SK-N-SH (cell line): ENCODE data around the gene FADD. TPM values are rescaled to one million over a fixed set of nuclear protein-coding genes. Genes with fewer than 3 reads are reported as not detected.

Experiments
- CTCF ChIA-PET: fragments of 300-600, 350-600 bp; formaldehyde crosslinking; extraction: SDS; loops from one replicate; lab custom pipeline; 2021; lab: Yijun Ruan, JAX
- POLR2A ChIA-PET: fragments of 350-600 bp; sonication (Branson Sonifier 250); formaldehyde crosslinking; extraction: SDS; loops from one replicate; lab custom pipeline; 2020; ENCODE audit warnings: antibody characterized with exemption, inconsistent platforms; lab: Yijun Ruan, JAX
- DNase-seq: peaks from one replicate; pipeline ENCODE4 v3.0.0; 2012
- H2AFZ ChIP-seq: fragments of 200-600 bp; sonication (generic); 2 replicates; pipeline ENCODE4 v1.8.1; 2016; ENCODE audit warnings: antibody characterized with exemption, mild to moderate bottlenecking, low read depth
- H3F3A ChIP-seq: fragments of 200-600 bp; sonication (generic); replicated peaks from 2 replicates; pipeline ENCODE3; 2016; ENCODE audit warnings: antibody characterized with exemption, mild to moderate bottlenecking; ENCODE audit not compliant: insufficient read depth
- H3K27ac ChIP-seq, 2 experiments: fragments of 200-500 bp in 1 of 2; fragments of 200-600 bp in 1 of 2; sonication (Bioruptor generic) in 1 of 2; sonication (generic), shearing (Covaris generic) in 1 of 2; 2 replicates each; pipeline versions ENCODE4 v1.5.1 to v1.6.1; 2014 to 2016; ENCODE audit warnings: low read depth in 2 of 2, inconsistent platforms in 1 of 2, low read length in 1 of 2, mild to moderate bottlenecking in 1 of 2, mixed read lengths in 1 of 2
- H3K27me3 ChIP-seq: fragments of 200-600 bp; sonication (generic), shearing (Covaris generic); 2 replicates; pipeline ENCODE4 v1.6.1; 2016; ENCODE audit warnings: mixed run types; ENCODE audit not compliant: insufficient read depth
- H3K36me3 ChIP-seq, 2 experiments: fragments of 200-500 bp in 1 of 2; fragments of 200-600 bp in 1 of 2; sonication (Bioruptor generic) in 1 of 2; sonication (generic) in 1 of 2; replicated peaks in 1 of 2; 2 replicates each; pipeline versions ENCODE3 to v1.5.1; 2014 to 2016; ENCODE audit warnings: low read length in 1 of 2, mild to moderate bottlenecking in 1 of 2; ENCODE audit not compliant: insufficient read depth in 2 of 2, control insufficient read depth in 1 of 2
- H3K4me1 ChIP-seq, 2 experiments: fragments of 200-500 bp in 1 of 2; fragments of 200-600 bp in 1 of 2; sonication (Bioruptor generic) in 1 of 2; sonication (generic), shearing (Covaris generic) in 1 of 2; 2 replicates each; pipeline versions ENCODE4 v1.5.1 to v1.6.1; 2014 to 2016; ENCODE audit warnings: low read depth in 1 of 2, low read length in 1 of 2, mixed run types in 1 of 2; ENCODE audit not compliant: insufficient read depth in 2 of 2, control insufficient read depth in 1 of 2
- H3K4me2 ChIP-seq: fragments of 200-600 bp; sonication (generic), shearing (Covaris generic); 2 replicates; pipeline ENCODE4 v1.6.1; 2017; ENCODE audit warnings: mixed run types
- H3K4me3 ChIP-seq, 2 experiments: fragments of 200-500 bp in 1 of 2; fragments of 200-600 bp in 1 of 2; sonication (Bioruptor generic) in 1 of 2; sonication (generic), shearing (Covaris generic) in 1 of 2; 2 replicates each; pipeline versions ENCODE4 v1.5.1 to v1.8.1; 2014 to 2016; ENCODE audit warnings: low read depth in 2 of 2, inconsistent platforms in 1 of 2, low read length in 1 of 2, mild to moderate bottlenecking in 1 of 2, mixed read lengths in 1 of 2, moderate library complexity in 1 of 2
- H3K79me2 ChIP-seq: fragments of 200-600 bp; sonication (generic); 2 replicates; pipeline ENCODE4 v1.8.1; 2017; ENCODE audit warnings: mild to moderate bottlenecking; ENCODE audit not compliant: insufficient read depth
- H3K9ac ChIP-seq: fragments of 200-600 bp; sonication (generic); 2 replicates; pipeline ENCODE4 v1.6.1; 2017; ENCODE audit warnings: mixed run types
- H3K9me2 ChIP-seq: fragments of 200-600 bp; sonication (generic); 2 replicates; pipeline ENCODE4 v1.6.1; 2017; ENCODE audit warnings: mixed run types
- H3K9me3 ChIP-seq: fragments of 200-600 bp; sonication (generic); 2 replicates; pipeline ENCODE4 v1.6.1; 2017; ENCODE audit warnings: mixed run types, mild to moderate bottlenecking, moderate library complexity
- H4K20me1 ChIP-seq: fragments of 200-600 bp; sonication (generic); 2 replicates; pipeline ENCODE4 v1.6.1; 2017; ENCODE audit warnings: mild to moderate bottlenecking, mixed run types; ENCODE audit not compliant: insufficient read depth
- CHD2 ChIP-seq: fragments of 150-350 bp; IDR thresholded peaks from 2 replicates; pipeline ENCODE4 v1.6.1; 2018; ENCODE audit warnings: low read length; ENCODE audit not compliant: partially characterized antibody
- EP300 ChIP-seq, 2 experiments: IDR thresholded peaks; 2 replicates each; pipeline versions ENCODE4 v1.4.0 to v1.6.1; 2012; ENCODE audit warnings: borderline replicate concordance in 1 of 2, low read depth in 1 of 2, low read length in 1 of 2
- EZH2phosphoT487 ChIP-seq: fragments of 200-600 bp; sonication (generic); IDR thresholded peaks from 2 replicates; pipeline ENCODE4 v1.6.1; 2017; ENCODE audit warnings: low read depth, mixed run types, mild to moderate bottlenecking, antibody characterized with exemption, moderate library complexity, borderline replicate concordance
- FOXM1 ChIP-seq: IDR thresholded peaks from 2 replicates; pipeline ENCODE4 v1.4.0; 2012; ENCODE audit warnings: low read depth, mild to moderate bottlenecking
- GABPA ChIP-seq: IDR thresholded peaks from 2 replicates; pipeline ENCODE4 v1.4.0; 2012; ENCODE audit warnings: low read depth, mild to moderate bottlenecking
- JUND ChIP-seq: IDR thresholded peaks from 2 replicates; pipeline ENCODE4 v1.4.0; 2012
- MEF2A ChIP-seq: IDR thresholded peaks from 2 replicates; pipeline ENCODE4 v1.4.0; 2012; ENCODE audit warnings: low read depth, borderline replicate concordance
- NRF1 ChIP-seq: IDR thresholded peaks from 2 replicates; pipeline ENCODE4 v1.6.1; 2012; ENCODE audit warnings: low read depth, mild to moderate bottlenecking, low read length
- RAD21 ChIP-seq: IDR thresholded peaks from 2 replicates; pipeline ENCODE4 v1.6.1; 2012; ENCODE audit warnings: mild to moderate bottlenecking, low read length
- SIN3A ChIP-seq: IDR thresholded peaks from 2 replicates; pipeline ENCODE4 v1.6.1; 2012; ENCODE audit warnings: low read depth, mild to moderate bottlenecking, low read length, moderate library complexity, borderline replicate concordance
- SMC3 ChIP-seq: IDR thresholded peaks from 2 replicates; pipeline ENCODE4 v1.6.1; 2012; ENCODE audit warnings: low read depth, low read length, improper control_type of control experiment
- TAF1 ChIP-seq: IDR thresholded peaks from 2 replicates; pipeline ENCODE4 v1.6.1; 2012; ENCODE audit warnings: low read depth, mild to moderate bottlenecking, low read length, moderate library complexity, borderline replicate concordance
- TCF12 ChIP-seq: IDR thresholded peaks from 2 replicates; pipeline ENCODE4 v1.4.0; 2012
- YY1 ChIP-seq: IDR thresholded peaks from 2 replicates; pipeline ENCODE4 v1.4.0; 2012; ENCODE audit warnings: low read depth, mild to moderate bottlenecking
- WGBS: methylation state at CpG from one replicate; pipeline ENCODE4 v1.1.6; 2017; ENCODE audit warnings: low lambda C conversion rate; 5-methylcytosine and 5-hydroxymethylcytosine counted together
- polyA plus RNA-seq, 3 experiments: library from polyadenylated mRNA; depleted of rRNA; stranded (reverse); fragments of >200 nt; gene quantifications; 2 replicates each; pipeline ENCODE4 v1.2.3, GENCODE V29; 2012
- TF ChIP-seq, protein P1 (sequence below): IDR thresholded peaks from 2 replicates; pipeline ENCODE4 v1.4.0; 2012; ENCODE audit warnings: low read depth, borderline replicate concordance
- TF ChIP-seq, protein P2 (sequence below): IDR thresholded peaks from 2 replicates; pipeline ENCODE4 v1.6.1; 2012; ENCODE audit warnings: mild to moderate bottlenecking, low read depth, low read length, moderate library complexity
- TF ChIP-seq, protein P3 (sequence below): IDR thresholded peaks from 2 replicates; pipeline ENCODE4; 2012
- TF ChIP-seq, protein P4 (sequence below): fragments of 200-600 bp; sonication (generic); IDR thresholded peaks from 2 replicates; pipeline ENCODE4 v1.6.1; 2017; ENCODE audit warnings: antibody characterized with exemption, mild to moderate bottlenecking, moderate library complexity
- TF ChIP-seq, protein P5 (sequence below): IDR thresholded peaks from 2 replicates; pipeline ENCODE4 v1.4.0; 2012; ENCODE audit warnings: low read depth, borderline replicate concordance

FADD gene
- polyA plus RNA-seq, 1 of the 3 experiments (the other 2 are of a cell fraction), result 23.8 TPM

DNA sequence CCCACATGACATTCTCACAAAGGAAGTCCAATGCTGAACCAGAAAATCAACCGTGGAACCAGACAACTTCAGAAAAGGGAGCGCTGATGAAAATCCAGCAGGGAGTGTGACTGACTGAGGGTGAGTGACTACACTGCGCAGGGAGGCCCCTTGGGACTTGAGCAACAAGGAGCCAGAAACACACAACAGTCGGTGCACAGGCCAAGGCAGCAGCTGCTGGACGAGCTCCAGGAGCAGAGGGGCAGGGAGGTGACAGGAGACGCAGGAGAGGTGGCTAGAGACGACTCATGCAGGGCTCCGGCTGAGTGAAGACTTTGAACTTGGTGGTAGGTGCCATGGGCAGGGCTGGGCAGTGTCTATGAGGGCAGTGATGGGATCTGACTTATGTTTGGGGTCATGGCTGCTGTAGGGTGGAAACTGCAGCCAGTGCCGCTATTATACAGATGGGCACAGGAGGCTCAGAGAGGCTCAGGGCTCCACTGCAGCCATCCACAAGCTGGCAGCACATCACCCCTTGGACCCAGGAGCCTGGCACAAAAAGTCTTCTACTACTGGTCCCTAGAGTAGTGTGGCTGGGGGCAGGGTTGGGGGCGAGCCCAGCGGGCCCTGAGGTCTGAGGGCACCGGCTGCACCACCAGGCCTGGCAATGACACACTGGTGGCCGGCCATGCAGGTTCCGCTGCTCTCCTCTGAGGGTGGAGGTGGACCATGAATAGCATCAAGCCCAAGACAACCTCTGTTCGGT is 10.3 kb upstream of the FADD start:
- POLR2A ChIA-PET, result no interaction called here
- CTCF ChIA-PET, result interaction anchor here (1.0 to 2.9 kb wide), 20 partner anchors 7 to 513 kb away, joined by 3 to 70 read pairs (median 4); no protein-coding TSS in a partner anchor
- no peaks in the 10 kb centered on the region for H3F3A ChIP-seq
- H3K9me2 ChIP-seq, result no peaks in the 10 kb centered on the region
- H3K9ac ChIP-seq, result no peak overlapping the region
- DNase-seq, result no peak
- H3K4me3 ChIP-seq, result no peak overlapping the region
- H3K4me1 ChIP-seq, result no peaks in the 10 kb centered on the region
- no peak overlapping the region for H2AFZ ChIP-seq
- H4K20me1 ChIP-seq, result no peaks in the 10 kb centered on the region
- no peaks in the 10 kb centered on the region for H3K79me2 ChIP-seq
- no peak for TF ChIP-seq FOXM1
- no peak for TF ChIP-seq CHD2
- TF ChIP-seq EZH2phosphoT487, result no peak
- TF ChIP-seq YY1, result no peak
- TF ChIP-seq RAD21, result no peak
- no peak for TF ChIP-seq SMC3
- TF ChIP-seq TAF1, result no peak
- TF ChIP-seq NRF1, result no peak
- TF ChIP-seq, protein P1, sequence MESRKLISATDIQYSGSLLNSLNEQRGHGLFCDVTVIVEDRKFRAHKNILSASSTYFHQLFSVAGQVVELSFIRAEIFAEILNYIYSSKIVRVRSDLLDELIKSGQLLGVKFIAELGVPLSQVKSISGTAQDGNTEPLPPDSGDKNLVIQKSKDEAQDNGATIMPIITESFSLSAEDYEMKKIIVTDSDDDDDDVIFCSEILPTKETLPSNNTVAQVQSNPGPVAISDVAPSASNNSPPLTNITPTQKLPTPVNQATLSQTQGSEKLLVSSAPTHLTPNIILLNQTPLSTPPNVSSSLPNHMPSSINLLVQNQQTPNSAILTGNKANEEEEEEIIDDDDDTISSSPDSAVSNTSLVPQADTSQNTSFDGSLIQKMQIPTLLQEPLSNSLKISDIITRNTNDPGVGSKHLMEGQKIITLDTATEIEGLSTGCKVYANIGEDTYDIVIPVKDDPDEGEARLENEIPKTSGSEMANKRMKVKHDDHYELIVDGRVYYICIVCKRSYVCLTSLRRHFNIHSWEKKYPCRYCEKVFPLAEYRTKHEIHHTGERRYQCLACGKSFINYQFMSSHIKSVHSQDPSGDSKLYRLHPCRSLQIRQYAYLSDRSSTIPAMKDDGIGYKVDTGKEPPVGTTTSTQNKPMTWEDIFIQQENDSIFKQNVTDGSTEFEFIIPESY, result no peak
- TF ChIP-seq, protein P2, sequence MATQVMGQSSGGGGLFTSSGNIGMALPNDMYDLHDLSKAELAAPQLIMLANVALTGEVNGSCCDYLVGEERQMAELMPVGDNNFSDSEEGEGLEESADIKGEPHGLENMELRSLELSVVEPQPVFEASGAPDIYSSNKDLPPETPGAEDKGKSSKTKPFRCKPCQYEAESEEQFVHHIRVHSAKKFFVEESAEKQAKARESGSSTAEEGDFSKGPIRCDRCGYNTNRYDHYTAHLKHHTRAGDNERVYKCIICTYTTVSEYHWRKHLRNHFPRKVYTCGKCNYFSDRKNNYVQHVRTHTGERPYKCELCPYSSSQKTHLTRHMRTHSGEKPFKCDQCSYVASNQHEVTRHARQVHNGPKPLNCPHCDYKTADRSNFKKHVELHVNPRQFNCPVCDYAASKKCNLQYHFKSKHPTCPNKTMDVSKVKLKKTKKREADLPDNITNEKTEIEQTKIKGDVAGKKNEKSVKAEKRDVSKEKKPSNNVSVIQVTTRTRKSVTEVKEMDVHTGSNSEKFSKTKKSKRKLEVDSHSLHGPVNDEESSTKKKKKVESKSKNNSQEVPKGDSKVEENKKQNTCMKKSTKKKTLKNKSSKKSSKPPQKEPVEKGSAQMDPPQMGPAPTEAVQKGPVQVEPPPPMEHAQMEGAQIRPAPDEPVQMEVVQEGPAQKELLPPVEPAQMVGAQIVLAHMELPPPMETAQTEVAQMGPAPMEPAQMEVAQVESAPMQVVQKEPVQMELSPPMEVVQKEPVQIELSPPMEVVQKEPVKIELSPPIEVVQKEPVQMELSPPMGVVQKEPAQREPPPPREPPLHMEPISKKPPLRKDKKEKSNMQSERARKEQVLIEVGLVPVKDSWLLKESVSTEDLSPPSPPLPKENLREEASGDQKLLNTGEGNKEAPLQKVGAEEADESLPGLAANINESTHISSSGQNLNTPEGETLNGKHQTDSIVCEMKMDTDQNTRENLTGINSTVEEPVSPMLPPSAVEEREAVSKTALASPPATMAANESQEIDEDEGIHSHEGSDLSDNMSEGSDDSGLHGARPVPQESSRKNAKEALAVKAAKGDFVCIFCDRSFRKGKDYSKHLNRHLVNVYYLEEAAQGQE, result no peak
- TF ChIP-seq GABPA, result no peak
- no peak for TF ChIP-seq EP300 (IDR thresholded peaks at IDR 0.05; ENCODE audit: borderline replicate concordance in 1 of 2, low read depth in 1 of 2, low read length in 1 of 2)
- TF ChIP-seq JUND, result no peak
- TF ChIP-seq MEF2A, result no peak
- TF ChIP-seq SIN3A, result no peak
- TF ChIP-seq, protein P3, sequence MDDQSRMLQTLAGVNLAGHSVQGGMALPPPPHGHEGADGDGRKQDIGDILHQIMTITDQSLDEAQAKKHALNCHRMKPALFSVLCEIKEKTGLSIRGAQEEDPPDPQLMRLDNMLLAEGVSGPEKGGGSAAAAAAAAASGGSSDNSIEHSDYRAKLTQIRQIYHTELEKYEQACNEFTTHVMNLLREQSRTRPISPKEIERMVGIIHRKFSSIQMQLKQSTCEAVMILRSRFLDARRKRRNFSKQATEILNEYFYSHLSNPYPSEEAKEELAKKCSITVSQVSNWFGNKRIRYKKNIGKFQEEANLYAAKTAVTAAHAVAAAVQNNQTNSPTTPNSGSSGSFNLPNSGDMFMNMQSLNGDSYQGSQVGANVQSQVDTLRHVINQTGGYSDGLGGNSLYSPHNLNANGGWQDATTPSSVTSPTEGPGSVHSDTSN, result no peak
- TF ChIP-seq, protein P4, sequence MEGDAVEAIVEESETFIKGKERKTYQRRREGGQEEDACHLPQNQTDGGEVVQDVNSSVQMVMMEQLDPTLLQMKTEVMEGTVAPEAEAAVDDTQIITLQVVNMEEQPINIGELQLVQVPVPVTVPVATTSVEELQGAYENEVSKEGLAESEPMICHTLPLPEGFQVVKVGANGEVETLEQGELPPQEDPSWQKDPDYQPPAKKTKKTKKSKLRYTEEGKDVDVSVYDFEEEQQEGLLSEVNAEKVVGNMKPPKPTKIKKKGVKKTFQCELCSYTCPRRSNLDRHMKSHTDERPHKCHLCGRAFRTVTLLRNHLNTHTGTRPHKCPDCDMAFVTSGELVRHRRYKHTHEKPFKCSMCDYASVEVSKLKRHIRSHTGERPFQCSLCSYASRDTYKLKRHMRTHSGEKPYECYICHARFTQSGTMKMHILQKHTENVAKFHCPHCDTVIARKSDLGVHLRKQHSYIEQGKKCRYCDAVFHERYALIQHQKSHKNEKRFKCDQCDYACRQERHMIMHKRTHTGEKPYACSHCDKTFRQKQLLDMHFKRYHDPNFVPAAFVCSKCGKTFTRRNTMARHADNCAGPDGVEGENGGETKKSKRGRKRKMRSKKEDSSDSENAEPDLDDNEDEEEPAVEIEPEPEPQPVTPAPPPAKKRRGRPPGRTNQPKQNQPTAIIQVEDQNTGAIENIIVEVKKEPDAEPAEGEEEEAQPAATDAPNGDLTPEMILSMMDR, result no peak
- TF ChIP-seq, protein P5, sequence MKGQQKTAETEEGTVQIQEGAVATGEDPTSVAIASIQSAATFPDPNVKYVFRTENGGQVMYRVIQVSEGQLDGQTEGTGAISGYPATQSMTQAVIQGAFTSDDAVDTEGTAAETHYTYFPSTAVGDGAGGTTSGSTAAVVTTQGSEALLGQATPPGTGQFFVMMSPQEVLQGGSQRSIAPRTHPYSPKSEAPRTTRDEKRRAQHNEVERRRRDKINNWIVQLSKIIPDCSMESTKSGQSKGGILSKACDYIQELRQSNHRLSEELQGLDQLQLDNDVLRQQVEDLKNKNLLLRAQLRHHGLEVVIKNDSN, result no peak
- TF ChIP-seq TCF12, result no peak
- TF ChIP-seq, all 33 proteins: peak for 0
- no peaks in the 10 kb centered on the region for H3K9me3 ChIP-seq
- peaks cover 6% of the 10 kb centered on the region for H3K27me3 ChIP-seq
- H3K36me3 ChIP-seq, result no peaks in the 10 kb centered on the region
- WGBS, result 62% methylated on average over 14 of the region's 15 CpGs
- H3K4me2 ChIP-seq, result no peak overlapping the region
- H3K27ac ChIP-seq, result no peak overlapping the region
